KG1 (cell line): ENCODE results near the gene KRTAP9-1.
"Not testable (repeated sequence)": the region's sequence is repeated elsewhere in the genome, so short reads cannot be mapped to it uniquely, and the experiment has no call there.

Source experiments
- DNase-seq: peaks from one replicate; lab custom pipeline; 2025; lab: John Stamatoyannopoulos, UW

KRTAP9-1 gene, protein sequence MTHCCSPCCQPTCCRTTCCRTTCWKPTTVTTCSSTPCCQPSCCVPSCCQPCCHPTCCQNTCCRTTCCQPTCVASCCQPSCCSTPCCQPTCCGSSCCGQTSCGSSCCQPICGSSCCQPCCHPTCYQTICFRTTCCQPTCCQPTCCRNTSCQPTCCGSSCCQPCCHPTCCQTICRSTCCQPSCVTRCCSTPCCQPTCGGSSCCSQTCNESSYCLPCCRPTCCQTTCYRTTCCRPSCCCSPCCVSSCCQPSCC

GRCh38 chr17:41189837-41190318 lies at the start of gene KRTAP9-1:
Gene KRTAP9-1 (plus strand): TSS chr17:41189887. CDS start chr17:41189887, 0 bp downstream.
- DNase-seq, result not testable (repeated sequence)

DNA sequence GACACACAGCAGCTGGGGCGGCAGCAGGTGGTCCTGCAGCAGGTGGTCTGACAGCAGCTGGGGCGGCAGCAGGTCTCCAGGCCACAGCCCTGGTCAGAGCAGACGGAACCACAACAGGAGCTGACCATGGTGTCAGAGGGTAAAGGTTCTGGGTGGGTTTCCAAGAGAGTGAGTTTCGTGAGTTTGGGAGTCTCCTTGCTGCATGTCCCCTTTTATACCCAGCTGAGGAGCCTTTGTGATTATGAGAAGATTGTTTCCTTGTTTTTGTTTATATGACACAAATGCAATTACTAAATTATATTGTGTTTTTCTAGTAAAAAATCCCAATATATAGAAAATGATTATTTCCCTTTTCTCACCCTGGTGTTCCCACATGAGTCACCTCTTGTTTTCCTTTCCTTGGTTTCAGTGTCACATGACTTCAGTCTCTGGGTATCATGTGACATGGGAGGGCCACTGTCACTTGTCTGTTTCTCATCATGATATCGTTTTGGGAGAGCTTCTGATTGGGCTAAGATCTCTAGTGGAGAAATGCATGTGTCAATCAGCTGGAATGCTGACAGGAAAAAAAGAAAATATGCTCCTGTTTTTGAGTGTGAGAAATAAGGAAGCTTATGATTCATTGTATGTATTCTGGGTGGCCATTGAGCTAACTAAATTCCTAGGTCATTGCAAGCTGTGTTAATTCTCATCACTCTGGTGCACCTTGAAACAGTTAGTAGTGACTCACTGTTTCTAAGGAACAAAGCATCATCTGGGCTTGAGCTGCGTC lies 49.1 kb upstream of the KRTAP9-1 start, which contains the start of gene KRTAP4-6:
Gene KRTAP4-6, minus strand, starts transcription at position 185 of the 772 bp plus-strand sequence. Its CDS starts 57 bp downstream, at position 128.
- DNase-seq, result no peak

DNA sequence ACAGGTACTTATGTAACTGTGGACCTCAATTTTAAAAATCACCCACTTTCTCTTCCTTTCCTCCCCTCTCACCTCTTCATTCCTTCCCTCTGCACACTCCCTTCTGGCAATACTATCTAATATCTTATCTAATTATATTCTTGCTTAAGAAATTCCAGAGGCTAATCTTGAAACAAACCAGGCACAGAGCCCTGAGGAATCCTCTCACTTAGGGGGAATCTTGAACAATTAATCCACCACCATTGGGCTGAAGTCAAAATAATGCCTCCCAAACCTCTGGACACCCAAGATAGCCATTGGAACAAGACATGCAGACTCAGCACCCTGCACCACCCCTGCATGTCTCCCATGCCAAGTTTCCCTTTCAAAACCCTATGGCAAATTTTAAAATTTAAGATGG lies 48.3 kb upstream of the KRTAP9-1 start:
- DNase-seq, result no peak

DNA sequence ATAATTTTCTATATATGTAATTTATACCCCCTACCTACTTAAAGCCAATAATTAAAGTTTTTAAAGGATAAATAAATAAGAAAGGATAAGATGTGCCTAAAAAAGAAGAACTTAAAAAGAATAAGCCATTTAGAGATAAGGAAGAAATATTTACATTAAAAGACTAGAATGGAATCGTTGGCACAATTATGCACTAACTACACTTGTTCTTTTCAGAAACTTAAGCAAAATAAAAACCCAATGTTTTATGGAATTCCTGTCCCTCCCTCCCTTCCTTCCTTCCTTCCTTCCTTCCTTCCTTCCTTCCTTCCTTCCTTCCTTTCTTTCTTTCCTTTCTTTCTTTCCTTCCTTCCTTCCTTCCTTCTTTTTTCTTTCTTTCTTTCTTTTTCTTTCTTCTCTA lies 44.8 kb upstream of the KRTAP9-1 start:
- DNase-seq, result no peak

DNA sequence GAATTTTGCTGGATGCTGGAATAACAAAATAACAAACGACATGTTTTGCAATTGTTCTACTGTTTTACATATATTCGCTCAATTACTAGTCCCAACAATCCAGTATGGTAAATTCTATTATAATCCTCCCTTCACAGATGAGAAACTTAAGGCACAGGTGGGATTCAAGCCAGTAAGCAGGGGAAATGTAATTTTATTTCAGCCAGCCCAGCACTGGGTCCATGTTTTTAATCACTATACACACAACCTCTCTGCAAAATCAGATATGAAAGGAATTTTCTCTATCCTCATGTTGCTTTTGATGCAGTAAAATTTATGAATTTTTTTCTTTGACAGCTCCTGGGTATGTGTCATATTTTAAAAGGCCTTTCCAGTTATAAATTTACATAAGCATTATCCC lies 44.4 kb upstream of the KRTAP9-1 start:
- DNase-seq, result no peak

GRCh38 chr17:41147531-41148204 lies 42.0 kb upstream of the KRTAP9-1 start:
- DNase-seq, result no peak

DNA sequence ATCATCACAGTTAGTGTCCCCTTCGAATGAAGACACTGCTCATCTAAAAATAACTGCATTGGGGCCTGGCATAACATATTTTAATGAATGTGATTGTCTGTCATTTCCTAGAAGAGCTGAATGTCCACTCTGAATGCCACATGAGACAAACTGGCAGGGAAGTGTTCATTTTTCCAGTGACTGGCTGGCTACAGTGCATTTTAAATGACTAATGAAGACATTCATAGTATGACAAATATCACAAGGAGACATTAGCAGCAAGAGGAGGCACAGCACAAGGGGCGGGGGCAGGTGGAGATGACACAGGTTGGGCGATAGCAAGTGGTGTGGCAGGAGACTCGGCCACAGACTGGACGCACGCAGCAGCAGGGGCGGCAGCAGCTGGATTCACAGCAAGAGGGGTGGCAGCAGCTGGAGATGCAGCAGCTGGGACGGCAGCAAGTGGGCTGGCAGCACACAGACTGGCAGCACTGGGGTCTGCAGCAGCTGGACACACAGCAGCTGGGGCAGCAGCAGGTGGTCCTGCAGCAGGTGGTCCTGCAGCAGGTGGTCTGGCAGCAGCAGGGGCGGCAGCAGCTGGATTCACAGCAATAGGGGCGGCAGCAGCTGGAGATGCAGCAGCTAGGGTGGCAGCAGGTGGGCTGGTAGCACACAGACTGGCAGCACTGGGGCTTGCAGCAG lies 40.6 kb upstream of the KRTAP9-1 start:
- DNase-seq, result not testable (repeated sequence)

- DNase-seq, result no peak
These were observed 40.1 kb upstream of the KRTAP9-1 start, which contains the start of gene KRTAP4-5 for GRCh38 chr17:41149652-41149985. Gene KRTAP4-5 (minus strand): TSS chr17:41149825. CDS start chr17:41149767, 58 bp downstream.

DNA sequence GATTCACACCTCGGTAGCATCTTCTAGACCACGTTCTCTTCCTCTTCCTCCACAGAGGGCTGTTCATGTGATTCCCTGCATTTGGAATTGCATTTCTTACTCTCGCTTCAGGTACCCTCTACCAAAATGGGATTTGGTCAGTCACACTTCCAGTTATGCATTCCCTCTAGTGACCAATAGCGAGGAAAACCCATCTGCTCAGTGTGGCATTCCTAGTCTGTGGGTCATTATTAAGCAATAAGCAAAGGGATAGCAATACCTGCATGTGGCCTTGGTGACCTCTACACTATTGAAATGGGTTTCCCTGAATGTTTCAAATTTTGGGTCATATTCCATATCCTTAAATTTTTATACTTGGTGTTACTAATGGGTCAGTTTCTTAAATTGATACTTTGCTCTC lies 39.7 kb upstream of the KRTAP9-1 start:
- no peak for DNase-seq

DNA sequence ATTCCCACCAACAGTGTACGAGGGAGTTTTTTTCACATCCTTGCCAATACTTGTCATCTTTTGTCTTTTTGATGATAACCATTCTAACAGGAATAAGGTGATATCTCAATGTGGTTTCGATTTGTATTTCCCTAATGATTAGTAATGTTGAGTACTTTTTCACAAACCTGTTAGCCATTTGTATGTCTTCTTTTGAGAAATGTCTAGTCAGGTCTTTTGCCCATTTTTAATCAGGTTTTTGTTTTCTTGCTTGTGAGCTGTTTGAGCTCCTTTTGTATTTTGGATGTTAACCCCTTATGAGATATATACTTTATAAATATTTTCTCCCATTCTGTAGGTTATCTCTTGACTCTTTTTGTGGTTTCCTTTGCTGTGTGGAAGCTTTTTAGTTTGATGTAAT lies 38.2 kb upstream of the KRTAP9-1 start:
- no peak for DNase-seq

DNA sequence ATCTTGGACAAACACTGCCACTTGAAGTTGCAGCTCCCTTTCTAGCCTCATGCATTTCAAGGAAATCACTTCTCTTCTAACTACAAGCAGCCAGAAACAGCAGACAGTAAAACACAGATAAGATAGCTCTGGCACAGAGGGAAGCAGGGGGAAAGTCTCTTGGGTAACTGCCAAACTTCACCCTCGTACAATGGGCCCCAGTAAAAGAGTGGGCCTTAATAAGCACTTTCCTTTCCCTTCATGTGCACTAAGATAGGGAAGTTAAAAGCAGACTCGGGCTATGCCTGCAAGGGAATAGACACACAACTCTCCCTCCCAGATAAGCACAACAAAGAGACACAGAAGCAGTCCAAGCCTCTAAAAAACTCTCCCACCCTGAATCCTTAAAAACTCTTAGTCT lies 35.8 kb upstream of the KRTAP9-1 start:
- DNase-seq, result no peak

DNA sequence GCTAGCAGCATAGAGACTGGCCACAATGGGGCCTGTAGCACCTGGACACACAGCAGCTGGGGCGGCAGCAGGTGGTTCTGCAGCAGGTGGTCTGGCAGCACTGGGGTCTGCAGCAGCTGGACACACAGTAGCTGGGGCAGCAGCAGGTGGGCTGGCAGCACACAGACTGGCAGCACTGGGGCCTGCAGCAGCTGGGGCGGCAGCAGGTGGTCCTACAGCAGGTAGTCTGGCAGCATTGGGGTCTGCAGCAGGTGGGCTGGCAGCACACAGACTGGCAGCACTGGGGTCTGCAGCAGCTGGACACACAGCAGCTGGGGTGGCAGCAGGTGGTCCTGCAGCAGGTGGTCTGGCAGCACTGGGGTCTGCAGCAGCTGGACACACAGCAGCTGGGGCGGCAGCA lies 29.5 kb upstream of the KRTAP9-1 start:
- DNase-seq, result not testable (repeated sequence)

GRCh38 chr17:41160648-41161047 lies 29.0 kb upstream of the KRTAP9-1 start, which contains the start of gene KRTAP4-4:
Gene KRTAP4-4 (minus strand): TSS chr17:41160748. CDS start chr17:41160691, 57 bp downstream.
- DNase-seq, result no peak

DNA sequence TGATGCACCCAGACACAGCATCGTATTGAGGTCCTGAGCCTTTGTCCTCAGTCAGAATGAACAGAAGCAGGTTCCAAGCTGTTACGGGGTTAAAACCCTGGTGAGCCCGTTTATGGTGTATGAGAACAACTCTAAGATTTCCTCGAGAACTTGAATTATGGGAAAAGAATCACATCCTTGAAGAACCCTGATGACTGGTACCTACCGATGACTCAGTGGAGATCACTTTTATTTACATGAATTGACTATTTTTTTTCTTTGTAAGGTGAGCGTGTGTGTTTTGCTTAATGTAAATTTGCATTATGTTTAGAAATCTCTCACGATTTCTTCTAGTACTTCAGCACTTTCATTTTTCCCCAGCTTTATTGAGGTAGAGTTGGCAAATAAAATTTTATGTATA lies 25.9 kb upstream of the KRTAP9-1 start:
- no peak for DNase-seq

DNA sequence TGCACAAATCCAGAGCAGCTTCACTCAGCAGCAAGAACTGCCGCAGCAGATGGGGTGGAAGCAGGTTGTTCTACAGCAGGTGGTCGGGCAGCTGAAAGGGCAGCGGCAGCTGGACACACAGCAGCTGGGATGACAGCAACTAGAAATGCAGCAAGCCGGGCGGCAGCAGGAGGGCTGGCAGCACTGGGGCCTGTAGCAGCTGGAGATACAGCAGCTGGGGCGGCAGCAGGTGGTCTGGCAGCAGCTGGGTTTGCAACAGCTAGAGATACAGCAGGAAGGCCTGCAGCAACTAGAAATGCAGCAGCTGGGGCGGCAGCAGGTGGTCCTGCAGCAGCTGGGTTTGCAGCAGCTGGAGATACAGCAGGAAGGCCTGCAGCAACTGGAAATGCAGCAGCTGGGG lies 22.1 kb upstream of the KRTAP9-1 start:
- no peak for DNase-seq

- DNase-seq, result no peak
These were observed 21.6 kb upstream of the KRTAP9-1 start, which contains the start of gene KRTAP4-3 for GRCh38 chr17:41168121-41168520. Gene KRTAP4-3 (minus strand): TSS chr17:41168221. CDS start chr17:41168172, 49 bp downstream.

- DNase-seq, result no peak
These were observed 17.8 kb upstream of the KRTAP9-1 start for GRCh38 chr17:41171886-41172285.

DNA sequence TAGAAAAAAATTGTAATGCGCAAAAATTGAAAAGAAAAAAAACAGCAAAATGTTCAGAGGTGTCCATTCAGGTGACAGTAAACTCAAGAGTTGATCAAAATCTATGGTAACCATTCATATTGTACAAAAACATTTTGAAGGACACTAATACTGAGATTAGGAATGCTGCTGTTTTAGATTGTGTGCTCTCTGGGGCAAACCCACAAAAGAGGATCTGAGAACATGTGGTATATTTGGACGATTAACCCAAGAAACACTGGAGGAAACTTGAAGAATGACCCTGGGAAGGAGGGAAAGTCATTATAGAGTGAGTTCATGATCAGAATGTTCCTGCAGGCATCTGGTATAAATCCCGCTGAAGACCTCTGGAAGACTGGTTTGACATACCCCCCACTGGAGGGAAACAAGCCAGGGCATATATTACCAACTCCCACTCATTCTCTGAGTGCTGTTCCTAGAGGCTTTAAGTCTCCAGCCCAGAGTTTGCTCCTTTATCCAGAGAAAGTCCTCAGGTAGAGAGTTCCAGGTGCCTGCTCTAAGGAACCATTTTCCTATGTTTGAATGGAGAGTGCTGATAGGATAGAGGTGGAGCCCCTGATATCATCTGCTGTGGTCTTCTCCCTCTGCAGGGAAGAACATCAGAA lies 12.8 kb upstream of the KRTAP9-1 start:
- DNase-seq, result no peak

DNA sequence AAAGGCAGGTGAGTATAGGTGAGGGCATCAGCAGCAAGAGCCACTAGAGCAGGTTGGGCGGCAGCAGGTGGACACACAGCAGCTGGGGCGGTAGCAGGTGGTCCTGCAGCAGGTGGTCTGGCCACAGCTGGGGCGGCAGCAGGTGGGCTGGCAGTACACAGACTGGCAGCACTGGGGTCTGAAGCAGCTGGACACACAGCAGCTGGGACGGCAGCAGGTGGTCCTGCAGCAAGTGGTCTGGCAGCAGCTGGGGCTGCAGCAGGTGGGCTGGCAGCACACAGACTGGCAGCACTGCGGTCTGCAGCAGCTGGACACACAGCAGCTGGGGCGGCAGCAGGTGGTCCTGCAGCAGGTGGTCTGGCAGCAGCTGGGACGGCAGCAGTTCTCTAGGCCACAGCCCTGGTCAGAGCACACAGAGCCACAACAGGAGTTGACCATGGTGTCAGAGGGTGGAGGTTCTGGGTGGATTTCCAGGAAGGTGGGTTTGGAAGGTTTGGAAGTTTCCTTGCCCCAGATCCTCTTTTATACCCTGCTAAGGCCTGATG lies 11.9 kb upstream of the KRTAP9-1 start, which contains the start of gene KRTAP4-2:
Gene KRTAP4-2, minus strand, starts transcription at position 495 of the 545 bp plus-strand sequence. Its CDS starts 57 bp downstream, at position 438.
- no peak for DNase-seq

DNA sequence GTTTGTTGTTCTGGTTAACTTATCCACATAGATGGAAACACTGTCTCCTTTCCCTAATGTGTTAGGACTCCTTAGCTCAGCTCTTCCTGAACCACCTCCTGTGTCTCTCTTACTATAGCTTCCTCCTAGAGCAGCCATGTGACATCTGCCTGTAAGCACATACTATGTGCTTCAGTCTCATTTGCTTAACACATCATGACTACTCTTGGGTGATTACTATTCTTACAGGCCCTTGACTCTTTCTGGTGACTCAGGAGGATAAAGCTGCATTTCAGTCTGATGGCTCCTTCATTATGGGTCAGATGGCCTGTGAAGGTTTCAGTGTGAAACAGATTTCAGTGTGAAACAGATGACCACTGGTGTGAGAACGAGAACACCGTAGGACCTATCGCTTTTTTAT lies 11.3 kb upstream of the KRTAP9-1 start:
- no peak for DNase-seq
